Vagina (tissue), 2 donors: Measurements from ENCODE around the gene JCAD.
"Not testable (repeated sequence)": the region's sequence is repeated elsewhere in the genome, so short reads cannot be mapped to it uniquely, and the experiment has no call there.

Experiments used
- CTCF ChIP-seq, 3 experiments: fragments of 450-650 bp in 2 of 3; fragments of 200-600 bp in 1 of 3; sonication (generic) in 1 of 3; IDR thresholded peaks; one replicate each; pipeline ENCODE4 v1.5.1; 2017 to 2019; ENCODE audit warnings: antibody characterized with exemption in 3 of 3, mild to moderate bottlenecking in 2 of 3, moderate library complexity in 2 of 3
- POLR2A ChIP-seq, 2 donors: fragments of 450-650 bp; IDR thresholded peaks; one replicate each; pipeline ENCODE4 v1.6.1; 2017; ENCODE audit warnings: antibody characterized with exemption in 2 of 2, mild to moderate bottlenecking in 2 of 2, moderate library complexity in 2 of 2
- POLR2AphosphoS5 ChIP-seq, 2 donors: sonication (generic); formaldehyde crosslinking; IDR thresholded peaks; one replicate each; pipeline ENCODE4 v1.9.0; 2017; ENCODE audit warnings: antibody characterized with exemption in 2 of 2, mild to moderate bottlenecking in 2 of 2, low read depth in 1 of 2; ENCODE audit not compliant: insufficient read depth in 1 of 2

GRCh38 chr10:30005116-30005515, 54.3 kb downstream of the JCAD start:
- TF ChIP-seq CTCF (IDR thresholded peaks at IDR 0.05); POLR2A (IDR thresholded peaks at IDR 0.05); POLR2AphosphoS5 (IDR thresholded peaks at IDR 0.05; ENCODE audit: insufficient read depth in 1 of 2, low read depth in 1 of 2): not testable (repeated sequence)
